K562 (cell line): ENCODE results near the gene MIEN1. TPM values are rescaled to one million over a fixed set of nuclear protein-coding genes. Genes with fewer than 3 reads are reported as not detected.

ENCODE experiments used
- GABPB1 ChIP-seq: sonication (generic); formaldehyde crosslinking; IDR thresholded peaks from 2 replicates; pipeline ENCODE4 v1.8.0; 2022; ENCODE audit warnings: mild to moderate bottlenecking, missing genetic modification reagents
- KLF10 ChIP-seq: fragments of 250-450 bp; sonication (Bioruptor Pico); IDR thresholded peaks from 2 replicates; pipeline ENCODE4 v1.6.1; 2021; ENCODE audit warnings: matching md5 sums
- NCOA2 ChIP-seq, 2 experiments: fragments of 450-650 bp; IDR thresholded peaks; 2 replicates each; pipeline ENCODE4 v1.6.1; 2018; ENCODE audit warnings: mild to moderate bottlenecking in 2 of 2, moderate library complexity in 1 of 2; ENCODE audit not compliant: partially characterized antibody in 2 of 2
- POLR2H ChIP-seq: IDR thresholded peaks from 2 replicates; pipeline ENCODE4 v1.6.1; 2016; ENCODE audit warnings: missing genetic modification characterization, low read depth, mild to moderate bottlenecking, control low read depth, missing compliant biosample characterization, moderate library complexity
- SOX6 ChIP-seq: fragments of 450-650 bp; IDR thresholded peaks from 2 replicates; pipeline ENCODE4 v1.6.1; 2014; ENCODE audit warnings: mild to moderate bottlenecking
- TAF15 ChIP-seq: fragments of 200-400 bp; formaldehyde crosslinking; IDR thresholded peaks from 2 replicates; pipeline ENCODE4 v1.6.1; 2017; ENCODE audit warnings: mild to moderate bottlenecking, low read depth, low read length, moderate library complexity
- TCF3 ChIP-seq: sonication (generic); formaldehyde crosslinking; IDR thresholded peaks from 2 replicates; pipeline ENCODE4 v1.4.0; 2020; ENCODE audit warnings: mild to moderate bottlenecking, missing genetic modification reagents
- THRB ChIP-seq: fragments of 450-650 bp; formaldehyde crosslinking; conservative IDR thresholded peaks from 2 replicates; pipeline ENCODE4 v1.4.0; 2022; ENCODE audit warnings: mild to moderate bottlenecking, missing genetic modification characterization
- ZNF280B ChIP-seq: fragments of 250-450 bp; sonication (Bioruptor Pico); IDR thresholded peaks from 2 replicates; pipeline ENCODE4 v1.5.1; 2021; ENCODE audit warnings: mild to moderate bottlenecking
- ZNF785 ChIP-seq: fragments of 250-450 bp; sonication (Bioruptor Pico); IDR thresholded peaks from 2 replicates; pipeline ENCODE4 v1.4.0; 2020; ENCODE audit warnings: mild to moderate bottlenecking
- polyA plus RNA-seq, 8 experiments: library from polyadenylated mRNA; depleted of rRNA in 4 of 8; stranded (reverse) in 5 of 8; unstranded in 3 of 8; fragments of >200 nt; fragmentation: Nextera tagmentation in 2 of 8; fragmentation: Illumina TruSeq in 1 of 8; extraction: Ambion mirVana in 2 of 8; extraction: Trizol in 1 of 8; gene quantifications; 2 replicates each; pipeline versions ENCODE4 v1.2.1 to v1.2.3, GENCODE V29; 2011 to 2014; ENCODE audit warnings: inconsistent platforms in 1 of 8, missing spikeins in 1 of 8
- total RNA-seq, 7 experiments: library from RNA; depleted of rRNA in 6 of 7; stranded (reverse); fragments of >200 nt in 6 of 7; fragmentation: Illumina TruSeq in 2 of 7; extraction: Trizol in 2 of 7; gene quantifications; 2 replicates each; pipeline versions ENCODE4 v1.2.1 to v1.2.3, GENCODE V29; 2011 to 2021; ENCODE audit warnings: low replicate concordance in 1 of 7
- TF ChIP-seq, protein P1 (sequence below), 2 experiments: fragments of 450-650 bp in 1 of 2; sonication (generic) in 1 of 2; formaldehyde crosslinking in 1 of 2; IDR thresholded peaks; 2 replicates each; pipeline versions ENCODE4 v1.7.1 to v1.9.0; 2016 to 2022; ENCODE audit warnings: inconsistent platforms in 1 of 2, mild to moderate bottlenecking in 1 of 2, missing genetic modification reagents in 1 of 2
- TF ChIP-seq, protein P2 (sequence below), 2 experiments: IDR thresholded peaks in 1 of 2; conservative IDR thresholded peaks in 1 of 2; 2 replicates each; pipeline ENCODE4 v1.6.1; 2016; ENCODE audit warnings: low read depth in 2 of 2, mild to moderate bottlenecking in 1 of 2, missing compliant biosample characterization in 1 of 2, missing genetic modification characterization in 1 of 2, moderate library complexity in 1 of 2

Gene MIEN1
- total and polyA plus RNA-seq, 9 of the 15 experiments (the other 6 are each of a cell fraction or from before 2014, with no cell fraction given) = 61.3 to 142 (median 78.9) TPM

DNA sequence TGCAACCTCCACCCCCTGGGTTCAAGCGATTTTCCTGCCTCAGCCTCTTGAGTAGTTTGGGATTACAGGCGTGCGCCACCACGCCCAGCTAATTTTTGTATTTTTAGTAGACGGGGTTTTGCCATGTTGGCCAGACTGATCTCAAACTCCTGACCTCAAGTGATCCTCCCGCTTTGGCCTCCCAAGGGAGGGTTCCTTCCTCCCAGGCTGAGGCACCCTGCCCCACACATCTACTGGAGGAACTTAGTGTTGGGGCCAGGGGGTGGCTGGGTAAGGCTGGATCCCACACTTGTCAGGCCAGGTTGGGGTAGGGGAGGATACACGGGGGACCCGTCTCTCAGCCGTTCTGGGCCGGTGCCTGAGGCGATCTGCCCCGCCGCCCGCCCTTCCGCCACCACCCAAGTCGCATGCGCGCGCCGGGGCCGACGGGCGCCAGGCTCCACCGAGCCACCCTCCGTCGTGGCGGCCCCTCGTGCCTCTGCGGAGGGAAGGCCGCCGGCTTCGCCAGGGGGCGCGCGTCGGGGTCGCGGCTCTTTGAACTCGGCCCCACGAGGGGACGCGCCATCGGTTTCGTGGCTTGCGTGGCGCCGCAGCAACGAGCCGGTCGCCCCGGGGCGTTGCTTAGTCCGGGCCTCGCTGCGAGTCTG lies 23.3 kb upstream of the MIEN1 start (continued):
- TF ChIP-seq, protein P1, sequence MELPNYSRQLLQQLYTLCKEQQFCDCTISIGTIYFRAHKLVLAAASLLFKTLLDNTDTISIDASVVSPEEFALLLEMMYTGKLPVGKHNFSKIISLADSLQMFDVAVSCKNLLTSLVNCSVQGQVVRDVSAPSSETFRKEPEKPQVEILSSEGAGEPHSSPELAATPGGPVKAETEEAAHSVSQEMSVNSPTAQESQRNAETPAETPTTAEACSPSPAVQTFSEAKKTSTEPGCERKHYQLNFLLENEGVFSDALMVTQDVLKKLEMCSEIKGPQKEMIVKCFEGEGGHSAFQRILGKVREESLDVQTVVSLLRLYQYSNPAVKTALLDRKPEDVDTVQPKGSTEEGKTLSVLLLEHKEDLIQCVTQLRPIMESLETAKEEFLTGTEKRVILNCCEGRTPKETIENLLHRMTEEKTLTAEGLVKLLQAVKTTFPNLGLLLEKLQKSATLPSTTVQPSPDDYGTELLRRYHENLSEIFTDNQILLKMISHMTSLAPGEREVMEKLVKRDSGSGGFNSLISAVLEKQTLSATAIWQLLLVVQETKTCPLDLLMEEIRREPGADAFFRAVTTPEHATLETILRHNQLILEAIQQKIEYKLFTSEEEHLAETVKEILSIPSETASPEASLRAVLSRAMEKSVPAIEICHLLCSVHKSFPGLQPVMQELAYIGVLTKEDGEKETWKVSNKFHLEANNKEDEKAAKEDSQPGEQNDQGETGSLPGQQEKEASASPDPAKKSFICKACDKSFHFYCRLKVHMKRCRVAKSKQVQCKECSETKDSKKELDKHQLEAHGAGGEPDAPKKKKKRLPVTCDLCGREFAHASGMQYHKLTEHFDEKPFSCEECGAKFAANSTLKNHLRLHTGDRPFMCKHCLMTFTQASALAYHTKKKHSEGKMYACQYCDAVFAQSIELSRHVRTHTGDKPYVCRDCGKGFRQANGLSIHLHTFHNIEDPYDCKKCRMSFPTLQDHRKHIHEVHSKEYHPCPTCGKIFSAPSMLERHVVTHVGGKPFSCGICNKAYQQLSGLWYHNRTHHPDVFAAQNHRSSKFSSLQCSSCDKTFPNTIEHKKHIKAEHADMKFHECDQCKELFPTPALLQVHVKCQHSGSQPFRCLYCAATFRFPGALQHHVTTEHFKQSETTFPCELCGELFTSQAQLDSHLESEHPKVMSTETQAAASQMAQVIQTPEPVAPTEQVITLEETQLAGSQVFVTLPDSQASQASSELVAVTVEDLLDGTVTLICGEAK (IDR thresholded peaks at IDR 0.05) = no peak
- TF ChIP-seq, protein P1 (CRISPR knock-in tag; IDR thresholded peaks at IDR 0.05) = no peak
- TF ChIP-seq, protein P2, sequence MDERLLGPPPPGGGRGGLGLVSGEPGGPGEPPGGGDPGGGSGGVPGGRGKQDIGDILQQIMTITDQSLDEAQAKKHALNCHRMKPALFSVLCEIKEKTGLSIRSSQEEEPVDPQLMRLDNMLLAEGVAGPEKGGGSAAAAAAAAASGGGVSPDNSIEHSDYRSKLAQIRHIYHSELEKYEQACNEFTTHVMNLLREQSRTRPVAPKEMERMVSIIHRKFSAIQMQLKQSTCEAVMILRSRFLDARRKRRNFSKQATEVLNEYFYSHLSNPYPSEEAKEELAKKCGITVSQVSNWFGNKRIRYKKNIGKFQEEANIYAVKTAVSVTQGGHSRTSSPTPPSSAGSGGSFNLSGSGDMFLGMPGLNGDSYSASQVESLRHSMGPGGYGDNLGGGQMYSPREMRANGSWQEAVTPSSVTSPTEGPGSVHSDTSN (CRISPR knock-in tag; IDR thresholded peaks at IDR 0.05; ENCODE audit: low read depth) = no peak
- TF ChIP-seq, protein P2 (tag; conservative IDR thresholded peaks at IDR 0.05; ENCODE audit: low read depth) = no peak
- TF ChIP-seq TCF3 (CRISPR knock-in tag) (no peak), ZNF785 (CRISPR knock-in tag) (no peak), POLR2H (tag) (no peak), GABPB1 (CRISPR knock-in tag) (no peak), ZNF280B (CRISPR knock-in tag) (no peak), THRB (CRISPR knock-in tag) (no peak), TAF15 (no peak), NCOA2 (IDR thresholded peaks at IDR 0.05; ENCODE audit: partially characterized antibody in 2 of 2) (no peak), SOX6 (no peak), KLF10 (CRISPR knock-in tag) (no peak)
